Measurements from ENCODE around the gene SERINC5.
"Not testable (repeated sequence)": the region's sequence is repeated elsewhere in the genome, so short reads cannot be mapped to it uniquely, and the experiment has no call there.

The SERINC5 gene

GRCh38 chr5:80101993-80102392 is 153.9 kb downstream of the SERINC5 start:
- Histone ChIP-seq H3K36me3 (no peaks in the 10 kb centered on the region), H3K4me1 (no peaks in the 10 kb centered on the region; the same call in 1 of the 2 replicates), H3K27me3 (no peaks in the 10 kb centered on the region), H3K9me3 (no peaks in the 10 kb centered on the region), H3K4me3 (ENCODE audit: low read depth, low read length) (no peak overlapping the region)
- TF ChIP-seq CTCF (IDR thresholded peaks at IDR 0.05; ENCODE audit: low read depth, low read length), result no peak
- no peak for DNase-seq

DNA sequence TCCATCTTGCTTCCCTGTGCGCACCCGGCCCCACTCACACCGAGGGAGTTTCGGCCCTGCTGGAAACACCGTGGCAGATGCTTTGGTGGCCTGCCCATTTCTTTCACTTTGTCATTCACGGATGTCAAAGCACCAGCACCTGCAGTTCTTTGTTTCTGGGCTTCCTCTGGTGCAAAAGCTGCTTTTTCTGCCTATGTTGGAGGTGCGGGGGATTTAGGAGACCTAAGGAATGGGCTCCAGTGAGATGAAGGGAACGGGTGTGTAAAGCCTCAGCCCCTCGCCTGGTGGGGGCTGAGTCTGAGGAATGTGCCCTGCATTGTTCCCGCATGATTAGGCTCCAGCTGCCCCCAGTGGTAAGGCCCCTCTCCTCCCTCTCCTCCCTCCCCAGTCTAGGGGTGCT is 158.4 kb downstream of the SERINC5 start:
- no peak for TF ChIP-seq CTCF (IDR thresholded peaks at IDR 0.05; ENCODE audit: low read depth, low read length)
- peaks cover 8% of the 10 kb centered on the region for H3K4me1 ChIP-seq
- DNase-seq, result no peak
- H3K9me3 ChIP-seq, result no peaks in the 10 kb centered on the region
- H3K36me3 ChIP-seq, result no peaks in the 10 kb centered on the region
- no peaks in the 10 kb centered on the region for H3K27me3 ChIP-seq
- H3K4me3 ChIP-seq (ENCODE audit: low read depth, low read length), result no peak overlapping the region

GRCh38 chr5:80094236-80094738 is 161.6 kb downstream of the SERINC5 start:
- peaks cover 8% of the 10 kb centered on the region for H3K4me1 ChIP-seq
- no peak for TF ChIP-seq CTCF (IDR thresholded peaks at IDR 0.05; ENCODE audit: low read depth, low read length)
- no peaks in the 10 kb centered on the region for H3K9me3 ChIP-seq

GRCh38 chr5:80093796-80094195 is 162.1 kb downstream of the SERINC5 start:
- 0 out of 2 replicates have a peak, but pooled peaks have one; percentile 11 for TF ChIP-seq CTCF (IDR thresholded peaks at IDR 0.05; ENCODE audit: low read depth, low read length)
- no peaks in the 10 kb centered on the region for H3K36me3 ChIP-seq
- DNase-seq, result no peak
- no peaks in the 10 kb centered on the region for H3K9me3 ChIP-seq
- no peak overlapping the region for H3K4me3 ChIP-seq (ENCODE audit: low read depth, low read length)
- no peaks in the 10 kb centered on the region for H3K27me3 ChIP-seq
- H3K4me1 ChIP-seq, result peaks cover 8% of the 10 kb centered on the region

More at GRCh38 chr5:80094236-80094738, 161.6 kb downstream of the SERINC5 start:
- Histone ChIP-seq H3K4me3 (ENCODE audit: low read depth, low read length) (no peak overlapping the region), H3K27me3 (no peaks in the 10 kb centered on the region), H3K36me3 (no peaks in the 10 kb centered on the region)
- no peak for DNase-seq

- H3K9me3 ChIP-seq, result no peaks in the 10 kb centered on the region
- TF ChIP-seq CTCF (IDR thresholded peaks at IDR 0.05; ENCODE audit: low read depth, low read length), result no peak
- DNase-seq, result no peak
- no peak overlapping the region for H3K4me3 ChIP-seq (ENCODE audit: low read depth, low read length)
- H3K36me3 ChIP-seq, result no peaks in the 10 kb centered on the region
- peaks cover 8% of the 10 kb centered on the region for H3K4me1 ChIP-seq
- no peaks in the 10 kb centered on the region for H3K27me3 ChIP-seq
Observed at GRCh38 chr5:80092486-80093107, 163.3 kb downstream of the SERINC5 start.

- DNase-seq, result peak; percentile 35
- H3K36me3 ChIP-seq; H3K9me3 ChIP-seq; H3K4me1 ChIP-seq; H3K27me3 ChIP-seq; H3K4me3 ChIP-seq (ENCODE audit: low read depth, low read length): not testable (repeated sequence)
- peak; percentile 67 for TF ChIP-seq CTCF (IDR thresholded peaks at IDR 0.05; ENCODE audit: low read depth, low read length)
Observed at GRCh38 chr5:80091792-80092192, 164.1 kb downstream of the SERINC5 start.
